Immature natural killer cell (primary cell): ENCODE data around the gene AOPEP. TPM values are rescaled to one million over a fixed set of nuclear protein-coding genes. Genes with fewer than 3 reads are reported as not detected.
A peak's percentile ranks its signal among the peaks of the same experiment; 100 is the strongest.

Experiments used
- DNase-seq, 3 donors: peaks; one replicate each; pipeline ENCODE4 v3.0.0; 2022; ENCODE audit warnings: mixed read lengths in 1 of 3
- H3K27ac Mint-ChIP-seq, 6 donors: one replicate each; pipeline ENCODE4 v1.8.0; 2020; ENCODE audit warnings: mixed read lengths in 6 of 6, mild to moderate bottlenecking in 5 of 6, inconsistent platforms in 4 of 6, moderate library complexity in 3 of 6
- H3K27me3 Mint-ChIP-seq, 3 donors: one replicate each; pipeline ENCODE4 v1.8.0; 2020 to 2021; ENCODE audit warnings: low read depth in 3 of 3, mild to moderate bottlenecking in 3 of 3, mixed read lengths in 3 of 3, moderate library complexity in 3 of 3, inconsistent platforms in 1 of 3
- H3K36me3 Mint-ChIP-seq, 3 donors: one replicate each; pipeline ENCODE4 v1.8.0; 2020; ENCODE audit warnings: mixed read lengths in 3 of 3, inconsistent platforms in 2 of 3, mild to moderate bottlenecking in 2 of 3
- H3K4me1 Mint-ChIP-seq, 2 donors: one replicate each; pipeline ENCODE4 v1.8.0; 2020; ENCODE audit warnings: inconsistent platforms in 2 of 2, mild to moderate bottlenecking in 2 of 2, mixed read lengths in 2 of 2, moderate library complexity in 1 of 2
- H3K4me3 Mint-ChIP-seq, 5 donors: one replicate each; pipeline ENCODE4 v1.8.0; 2020; ENCODE audit warnings: mild to moderate bottlenecking in 5 of 5, mixed read lengths in 5 of 5, inconsistent platforms in 3 of 5, moderate library complexity in 3 of 5
- H3K9me3 Mint-ChIP-seq, 6 donors: one replicate each; pipeline ENCODE4 v1.8.0; 2020; ENCODE audit warnings: mild to moderate bottlenecking in 6 of 6, mixed read lengths in 6 of 6, inconsistent platforms in 4 of 6, moderate library complexity in 3 of 6
- polyA plus RNA-seq, 3 donors: library from polyadenylated mRNA; unstranded; fragments of 300-500 nt; fragmentation: Illumina TruSeq; gene quantifications; one replicate each; pipeline ENCODE4 v1.2.3, GENCODE V29; 2021

Gene AOPEP
- polyA plus RNA-seq, 3 donors from 2014 or later = 4.1 to 6.5 (median 5.2) TPM

- Mint-ChIP-seq H3K4me3 (no peak overlapping the region), H3K9me3 (no peaks in the 10 kb centered on the region), H3K27me3 (peaks cover 2% of the 10 kb centered on the region in 3 donors), H3K4me1 (peaks cover 0 to 8% of the 10 kb centered on the region in 2 donors), H3K27ac (peak overlapping the region in 1 of 6 donors; percentile 61), H3K36me3 (peaks cover 0 to 7% (median 0%) of the 10 kb centered on the region in 3 donors)
- no peak for DNase-seq
Observed at GRCh38 chr9:94908583-94909249, 182.2 kb downstream of the AOPEP start.

GRCh38 chr9:94909250-94909894, 182.9 kb downstream of the AOPEP start:
- no peak for DNase-seq
- Mint-ChIP-seq H3K27ac (no peak overlapping the region), H3K36me3 (peaks cover 0 to 3% (median 0%) of the 10 kb centered on the region in 3 donors), H3K4me3 (no peak overlapping the region), H3K9me3 (no peaks in the 10 kb centered on the region), H3K4me1 (peaks cover 0 to 8% of the 10 kb centered on the region in 2 donors), H3K27me3 (peaks cover 2% of the 10 kb centered on the region in 3 donors)

GRCh38 chr9:94909965-94910730, 183.6 kb downstream of the AOPEP start:
- Mint-ChIP-seq H3K27ac (peak overlapping the region in 1 of 6 donors; percentile 12), H3K27me3 (peaks cover 0 to 2% (median 2%) of the 10 kb centered on the region in 3 donors), H3K4me1 (peaks cover 0 to 8% of the 10 kb centered on the region in 2 donors), H3K9me3 (no peaks in the 10 kb centered on the region), H3K4me3 (no peak overlapping the region), H3K36me3 (no peaks in the 10 kb centered on the region)
- DNase-seq = no peak

GRCh38 chr9:94911211-94911610, 184.7 kb downstream of the AOPEP start:
- peaks cover 0 to 2% (median 0%) of the 10 kb centered on the region in 6 donors for H3K9me3 Mint-ChIP-seq
- H3K4me1 Mint-ChIP-seq = peaks cover 0 to 8% of the 10 kb centered on the region in 2 donors
- peaks cover 0 to 5% (median 2%) of the 10 kb centered on the region in 3 donors for H3K27me3 Mint-ChIP-seq
- H3K4me3 Mint-ChIP-seq = no peak overlapping the region
- H3K36me3 Mint-ChIP-seq = no peaks in the 10 kb centered on the region
- no peak overlapping the region for H3K27ac Mint-ChIP-seq
- no peak for DNase-seq

GRCh38 chr9:94911986-94912635, 185.6 kb downstream of the AOPEP start:
- no peak for DNase-seq
- Mint-ChIP-seq H3K4me1 (peaks cover 0 to 8% of the 10 kb centered on the region in 2 donors), H3K4me3 (no peak overlapping the region), H3K27ac (peak overlapping the region in 1 of 6 donors; percentile 12), H3K9me3 (peaks cover 0 to 2% (median 0%) of the 10 kb centered on the region in 6 donors), H3K27me3 (peaks cover 0 to 4% (median 2%) of the 10 kb centered on the region in 3 donors), H3K36me3 (no peaks in the 10 kb centered on the region)

- Mint-ChIP-seq H3K9me3 (peaks cover 0 to 2% (median 0%) of the 10 kb centered on the region in 6 donors), H3K4me1 (peaks cover under 1 to 5% of the 10 kb centered on the region in 2 donors), H3K27me3 (peaks cover 0 to 4% (median 2%) of the 10 kb centered on the region in 3 donors), H3K36me3 (peaks cover 0 to 5% (median 0%) of the 10 kb centered on the region in 3 donors), H3K4me3 (no peak overlapping the region), H3K27ac (no peak overlapping the region)
- DNase-seq = no peak
Observed at GRCh38 chr9:94912700-94913249, 186.3 kb downstream of the AOPEP start.

- Mint-ChIP-seq H3K27me3 (peaks cover 0 to 4% (median 2%) of the 10 kb centered on the region in 3 donors), H3K27ac (no peak overlapping the region), H3K4me1 (peaks cover 0 to 4% of the 10 kb centered on the region in 2 donors), H3K9me3 (peaks cover 0 to 2% (median 0%) of the 10 kb centered on the region in 6 donors), H3K4me3 (no peak overlapping the region), H3K36me3 (peaks cover 0 to 5% (median 0%) of the 10 kb centered on the region in 3 donors)
- no peak for DNase-seq
Observed at GRCh38 chr9:94913550-94913949, 187.1 kb downstream of the AOPEP start.

GRCh38 chr9:94915476-94916450, 189.3 kb downstream of the AOPEP start:
- Mint-ChIP-seq H3K4me1 (peaks cover 0 to 4% of the 10 kb centered on the region in 2 donors), H3K27ac (peak overlapping the region in 2 of 6 donors; percentile 6 to 39), H3K27me3 (peaks cover 0 to 4% (median 2%) of the 10 kb centered on the region in 3 donors), H3K36me3 (peaks cover 0 to 5% (median 0%) of the 10 kb centered on the region in 3 donors), H3K9me3 (peaks cover 0 to 2% (median 0%) of the 10 kb centered on the region in 6 donors), H3K4me3 (no peak overlapping the region)
- no peak for DNase-seq

- peaks cover 0 to 2% (median 0%) of the 10 kb centered on the region in 6 donors for H3K9me3 Mint-ChIP-seq
- peaks cover 0 to 5% (median 0%) of the 10 kb centered on the region in 3 donors for H3K36me3 Mint-ChIP-seq
- H3K4me1 Mint-ChIP-seq = peaks cover 0 to 4% of the 10 kb centered on the region in 2 donors
- DNase-seq = no peak
- peaks cover 0 to 4% (median 2%) of the 10 kb centered on the region in 3 donors for H3K27me3 Mint-ChIP-seq
- H3K27ac Mint-ChIP-seq = peak overlapping the region in 3 of 6 donors; percentile 22 to 67 (median 47)
- no peak overlapping the region for H3K4me3 Mint-ChIP-seq
Observed at GRCh38 chr9:94916956-94917355, 190.5 kb downstream of the AOPEP start.

GRCh38 chr9:94918038-94918753, 191.7 kb downstream of the AOPEP start:
- Mint-ChIP-seq H3K36me3 (peaks cover 0 to 5% (median 4%) of the 10 kb centered on the region in 3 donors), H3K9me3 (peaks cover 0 to 2% (median 0%) of the 10 kb centered on the region in 6 donors), H3K4me3 (no peak overlapping the region), H3K27me3 (peaks cover 0 to 4% (median 0%) of the 10 kb centered on the region in 3 donors), H3K27ac (peak overlapping the region in 3 of 6 donors; percentile 17 to 67 (median 47)), H3K4me1 (peaks cover 0 to 4% of the 10 kb centered on the region in 2 donors)
- peak; percentile 10 to 39 (median 34) for DNase-seq

GRCh38 chr9:94919376-94920098, 193.0 kb downstream of the AOPEP start:
- H3K27ac Mint-ChIP-seq = peak overlapping the region in 3 of 6 donors; percentile 3 to 66 (median 60)
- H3K4me1 Mint-ChIP-seq = peaks cover 0 to 4% of the 10 kb centered on the region in 2 donors
- no peak overlapping the region for H3K4me3 Mint-ChIP-seq
- DNase-seq = no peak
- peaks cover 0 to 2% (median 0%) of the 10 kb centered on the region in 6 donors for H3K9me3 Mint-ChIP-seq
- H3K27me3 Mint-ChIP-seq = peaks cover 0 to 4% (median 0%) of the 10 kb centered on the region in 3 donors
- peaks cover 0 to 7% (median 5%) of the 10 kb centered on the region in 3 donors for H3K36me3 Mint-ChIP-seq
